PC-9 (cell line): Measurements from ENCODE around the gene OR56A5.

Experiments used
- CTCF ChIP-seq: fragments of 200-600 bp; sonication (generic); conservative IDR thresholded peaks from 2 replicates; pipeline ENCODE4 v1.6.1; 2017; ENCODE audit warnings: mixed run types, antibody characterized with exemption, mild to moderate bottlenecking, moderate library complexity
- EZH2 ChIP-seq: fragments of 200-600 bp; sonication (generic); IDR thresholded peaks from 2 replicates; pipeline ENCODE4 v1.8.0; 2017; ENCODE audit warnings: antibody characterized with exemption, low read depth

DNA sequence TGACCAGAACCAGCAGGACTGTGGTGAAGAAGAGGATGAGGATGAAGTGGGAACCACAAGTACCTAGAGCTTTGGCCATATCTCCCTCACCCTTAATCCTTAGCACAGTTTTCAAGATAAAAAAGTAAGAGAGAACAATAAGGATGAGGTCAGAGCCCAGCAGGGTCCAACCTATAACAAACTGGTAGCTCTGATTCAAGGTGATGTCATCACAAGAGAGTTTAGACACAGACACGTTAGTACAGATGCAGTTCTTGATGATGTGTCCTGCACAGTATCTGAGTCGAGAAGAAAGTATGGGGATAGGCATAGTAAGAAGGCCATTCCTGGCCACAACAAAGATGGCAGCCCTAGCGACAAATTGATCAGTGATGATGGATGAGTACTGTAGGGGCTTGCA, 586 bp downstream of the OR56A5 start:
- TF ChIP-seq CTCF (no peak), EZH2 (no peak)
